Tibial artery (tissue), 4 donors: Measurements from ENCODE around the gene STX19.

Experiments
- DNase-seq, 2 donors: peaks; one replicate each; pipeline ENCODE4 v3.0.0-alpha.2; 2019
- H3K27ac ChIP-seq, 2 donors: fragments of 200-600 bp; sonication (generic) in 1 of 2; 1 replicate in 1 of 2; 2 replicates in 1 of 2; pipeline ENCODE4 v1.5.1; 2018 to 2019; ENCODE audit warnings: mild to moderate bottlenecking in 1 of 2
- H3K27me3 ChIP-seq, 2 donors: fragments of 200-600 bp; sonication (generic) in 1 of 2; one replicate each; pipeline versions ENCODE4 v1.5.1 to v1.6.0; 2016 to 2019
- H3K36me3 ChIP-seq, 3 donors: fragments of 200-600 bp; sonication (generic) in 2 of 3; one replicate each; pipeline ENCODE4 v1.5.1; 2016 to 2019; ENCODE audit warnings: mild to moderate bottlenecking in 2 of 3
- H3K4me1 ChIP-seq, 4 donors: fragments of 200-600 bp; sonication (generic) in 2 of 4; 1 replicate in 3 of 4; 2 replicates in 1 of 4; pipeline ENCODE4 v1.5.1; 2016 to 2019
- H3K4me3 ChIP-seq, 2 donors: fragments of 200-600 bp; sonication (generic) in 1 of 2; 1 replicate in 1 of 2; 2 replicates in 1 of 2; pipeline ENCODE4 v1.5.1; 2018 to 2019; ENCODE audit warnings: mild to moderate bottlenecking in 2 of 2
- H3K9me3 ChIP-seq, 3 donors: fragments of 200-600 bp; sonication (generic) in 1 of 3; one replicate each; pipeline ENCODE4 v1.5.1; 2016 to 2019
- intact Hi-C: fragments of 100-400 bp; cut with DNase I; formaldehyde crosslinking; loops from one replicate; pipeline ENCODE4 v1.15.0; 2023; ENCODE audit warnings: low total_unique reads
- TF ChIP-seq, protein P1 (sequence below), 2 experiments: fragments of 200-600 bp in 1 of 2; fragments of 450-650 bp in 1 of 2; IDR thresholded peaks; one replicate each; pipeline ENCODE4 v1.5.1; 2017 to 2019; ENCODE audit warnings: antibody characterized with exemption in 2 of 2, mild to moderate bottlenecking in 1 of 2, moderate library complexity in 1 of 2

The STX19 gene

DNA sequence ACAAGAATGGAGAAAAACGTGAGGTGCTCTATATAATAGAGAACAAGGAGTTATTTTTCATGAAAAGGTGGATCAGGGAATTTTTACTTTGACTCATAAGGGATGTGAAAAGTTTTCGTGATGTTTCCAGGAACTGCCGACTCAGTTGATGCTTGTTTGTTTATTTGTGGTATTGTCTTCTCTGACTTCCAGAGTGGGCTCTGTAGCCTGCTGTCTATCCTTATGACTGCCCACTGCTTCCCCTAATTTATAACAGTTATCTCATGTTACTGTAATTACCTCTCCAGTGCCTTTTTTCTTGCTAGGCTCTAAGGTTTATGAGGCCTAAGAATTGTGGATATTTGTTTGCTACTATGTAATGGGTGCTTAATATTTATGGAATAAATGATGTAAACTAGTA is 36.2 kb downstream of the STX19 start:
- H3K36me3 ChIP-seq: peaks cover 0 to 9% (median 5%) of the 10 kb centered on the region in 3 donors
- intact Hi-C loops: no loop called here
- TF ChIP-seq, protein P1, sequence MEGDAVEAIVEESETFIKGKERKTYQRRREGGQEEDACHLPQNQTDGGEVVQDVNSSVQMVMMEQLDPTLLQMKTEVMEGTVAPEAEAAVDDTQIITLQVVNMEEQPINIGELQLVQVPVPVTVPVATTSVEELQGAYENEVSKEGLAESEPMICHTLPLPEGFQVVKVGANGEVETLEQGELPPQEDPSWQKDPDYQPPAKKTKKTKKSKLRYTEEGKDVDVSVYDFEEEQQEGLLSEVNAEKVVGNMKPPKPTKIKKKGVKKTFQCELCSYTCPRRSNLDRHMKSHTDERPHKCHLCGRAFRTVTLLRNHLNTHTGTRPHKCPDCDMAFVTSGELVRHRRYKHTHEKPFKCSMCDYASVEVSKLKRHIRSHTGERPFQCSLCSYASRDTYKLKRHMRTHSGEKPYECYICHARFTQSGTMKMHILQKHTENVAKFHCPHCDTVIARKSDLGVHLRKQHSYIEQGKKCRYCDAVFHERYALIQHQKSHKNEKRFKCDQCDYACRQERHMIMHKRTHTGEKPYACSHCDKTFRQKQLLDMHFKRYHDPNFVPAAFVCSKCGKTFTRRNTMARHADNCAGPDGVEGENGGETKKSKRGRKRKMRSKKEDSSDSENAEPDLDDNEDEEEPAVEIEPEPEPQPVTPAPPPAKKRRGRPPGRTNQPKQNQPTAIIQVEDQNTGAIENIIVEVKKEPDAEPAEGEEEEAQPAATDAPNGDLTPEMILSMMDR (IDR thresholded peaks at IDR 0.05): no peak

DNA sequence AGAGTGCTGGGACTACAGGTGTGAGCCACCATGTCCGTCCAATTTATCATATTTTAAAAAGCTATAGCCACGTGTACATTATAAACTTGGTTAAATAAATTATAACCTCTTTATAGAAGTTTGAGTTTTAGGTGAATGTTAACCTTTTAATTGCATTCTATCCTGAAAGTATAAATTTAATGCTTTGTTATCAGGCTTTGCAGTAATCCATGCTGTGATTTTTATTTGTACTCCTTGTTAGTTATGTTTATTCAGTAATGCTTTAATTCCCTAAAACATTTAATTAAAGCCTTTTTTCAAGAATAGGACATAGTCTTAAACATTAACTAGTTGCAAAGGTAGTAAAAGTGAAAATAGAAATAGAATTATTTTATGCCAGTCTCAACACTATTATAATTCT is 36.8 kb downstream of the STX19 start:
- intact Hi-C loops: no loop called here
- Histone ChIP-seq H3K9me3 (no peaks in the 10 kb centered on the region), H3K4me1 (peaks cover 0 to 14% (median 0%) of the 10 kb centered on the region in 4 donors), H3K4me3 (no peak overlapping the region), H3K27ac (no peak overlapping the region), H3K36me3 (peaks cover 0 to 3% (median under 1%) of the 10 kb centered on the region in 3 donors), H3K27me3 (no peaks in the 10 kb centered on the region)
- TF ChIP-seq, protein P1 (IDR thresholded peaks at IDR 0.05): no peak
- no peak for DNase-seq

More for the DNA sequence above, 36.2 kb downstream of the STX19 start:
- no peaks in the 10 kb centered on the region for H3K27me3 ChIP-seq
- DNase-seq: no peak
- peaks cover 0 to 14% (median 0%) of the 10 kb centered on the region in 4 donors for H3K4me1 ChIP-seq
- no peak overlapping the region for H3K4me3 ChIP-seq
- H3K27ac ChIP-seq: no peak overlapping the region
- H3K9me3 ChIP-seq: no peaks in the 10 kb centered on the region

DNA sequence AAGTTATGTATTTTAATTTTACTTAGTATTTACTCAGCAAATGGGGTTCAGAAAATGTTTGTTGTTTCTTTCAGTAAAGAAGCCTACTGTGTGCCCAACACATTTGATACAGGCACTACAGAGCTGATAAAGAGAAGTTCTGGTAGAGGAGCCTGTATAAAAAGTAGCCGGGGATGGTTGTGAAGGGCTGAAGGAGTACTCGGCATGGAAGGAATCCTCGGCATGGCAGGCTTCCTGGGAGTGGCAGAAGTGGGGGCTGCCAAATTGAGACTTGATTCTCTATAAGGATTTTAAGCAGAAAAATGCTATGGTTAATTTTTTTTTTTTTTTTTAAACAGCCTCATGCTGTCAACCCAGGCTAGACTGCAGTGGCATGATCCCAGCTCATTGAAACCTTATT is 39.2 kb downstream of the STX19 start:
- Histone ChIP-seq H3K9me3 (no peaks in the 10 kb centered on the region), H3K27me3 (no peaks in the 10 kb centered on the region), H3K4me1 (peaks cover 0 to 14% (median 0%) of the 10 kb centered on the region in 4 donors), H3K4me3 (no peak overlapping the region), H3K36me3 (no peaks in the 10 kb centered on the region), H3K27ac (no peak overlapping the region)
- TF ChIP-seq, protein P1 (IDR thresholded peaks at IDR 0.05): no peak
- intact Hi-C loops: no loop called here
- DNase-seq: no peak

DNA sequence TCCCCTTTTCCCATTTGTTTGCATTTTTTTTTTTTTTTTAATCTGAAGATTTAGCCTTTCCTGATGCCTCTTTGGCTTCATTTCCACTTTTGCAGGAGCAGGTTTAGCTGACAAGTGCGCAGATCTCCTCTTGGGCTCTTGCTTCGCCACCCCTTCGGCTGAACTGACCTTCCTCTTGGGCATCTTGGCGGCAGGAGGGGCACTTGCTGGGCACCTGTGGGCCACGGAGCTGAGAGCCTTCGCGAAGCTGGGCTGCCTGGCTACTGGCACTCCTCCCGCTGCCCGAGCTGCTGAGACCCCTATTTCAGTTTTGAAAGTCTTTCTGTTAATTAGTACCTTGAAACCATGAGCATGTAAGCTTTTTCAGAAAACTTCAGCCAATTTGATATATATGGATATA is 39.6 kb downstream of the STX19 start:
- Histone ChIP-seq H3K27me3 (no peaks in the 10 kb centered on the region), H3K4me3 (no peak overlapping the region), H3K4me1 (peaks cover 0 to 14% (median 0%) of the 10 kb centered on the region in 4 donors), H3K36me3 (no peaks in the 10 kb centered on the region), H3K27ac (no peak overlapping the region), H3K9me3 (no peaks in the 10 kb centered on the region)
- intact Hi-C loops: no loop called here
- TF ChIP-seq, protein P1 (IDR thresholded peaks at IDR 0.05): no peak
- DNase-seq: no peak

DNA sequence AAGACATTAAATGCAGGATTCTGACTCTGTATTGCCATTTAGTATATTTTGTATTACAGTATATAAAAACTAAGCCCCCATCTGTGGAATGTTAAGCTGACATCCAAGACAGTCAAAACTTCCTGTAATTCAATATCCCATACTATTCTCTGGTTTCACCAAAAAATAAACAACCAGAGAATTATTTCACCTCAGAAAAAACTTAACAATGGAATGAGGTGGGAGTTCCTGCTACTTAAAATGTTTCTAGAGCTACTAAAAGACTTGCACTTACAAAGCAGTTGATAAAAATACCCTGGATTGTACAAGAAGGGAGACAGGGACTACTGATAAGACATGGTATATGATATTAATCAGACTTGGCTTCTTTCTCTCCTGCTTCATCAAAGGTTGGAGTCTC is 40.1 kb downstream of the STX19 start:
- TF ChIP-seq, protein P1 (IDR thresholded peaks at IDR 0.05): no peak
- DNase-seq: no peak
- no peaks in the 10 kb centered on the region for H3K9me3 ChIP-seq
- H3K27ac ChIP-seq: no peak overlapping the region
- H3K27me3 ChIP-seq: no peaks in the 10 kb centered on the region
- H3K36me3 ChIP-seq: no peaks in the 10 kb centered on the region
- H3K4me1 ChIP-seq: peaks cover 0 to 14% (median 0%) of the 10 kb centered on the region in 4 donors
- H3K4me3 ChIP-seq: no peak overlapping the region
- intact Hi-C loops: no loop called here

DNA sequence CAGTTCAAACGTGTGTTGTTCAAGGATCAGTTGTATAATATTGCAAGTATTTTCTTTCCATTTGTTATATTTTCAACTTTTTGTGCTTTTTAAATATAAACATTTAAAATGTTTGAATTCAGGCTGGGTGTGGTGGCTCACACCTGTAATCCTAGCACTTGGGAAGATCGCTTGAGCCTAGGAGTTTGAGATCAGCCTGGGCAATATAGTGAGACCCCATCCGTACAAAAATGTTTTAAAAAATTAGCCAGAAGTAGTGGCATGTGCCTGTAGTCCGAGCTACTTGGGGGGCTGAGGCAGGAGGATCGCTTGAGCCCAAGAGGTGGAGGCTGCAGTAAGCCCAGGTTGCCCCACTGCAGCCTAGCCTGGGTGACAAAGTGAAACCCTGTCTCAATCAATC is 43.8 kb downstream of the STX19 start:
- no peak overlapping the region for H3K27ac ChIP-seq
- intact Hi-C loops: no loop called here
- H3K4me3 ChIP-seq: no peak overlapping the region
- TF ChIP-seq, protein P1 (IDR thresholded peaks at IDR 0.05): no peak
- H3K27me3 ChIP-seq: no peaks in the 10 kb centered on the region
- no peaks in the 10 kb centered on the region for H3K9me3 ChIP-seq
- H3K4me1 ChIP-seq: peaks cover 0 to 22% (median 5%) of the 10 kb centered on the region in 4 donors
- no peak for DNase-seq
- H3K36me3 ChIP-seq: no peaks in the 10 kb centered on the region
